ENCODE results near the gene ANGPTL4.

The ANGPTL4 gene

GRCh38 chr19:8421484-8422461, 57.8 kb downstream of the ANGPTL4 start:
- no peak for DNase-seq

- DNase-seq = peak; percentile 95 to 96
Observed at GRCh38 chr19:8423817-8424223, 59.9 kb downstream of the ANGPTL4 start.
